NCI-H82 treated with DMSO at 0.1 percent for 48 hours (cell line): ENCODE results near the gene ZBTB12.
"Not testable (repeated sequence)": the region's sequence is repeated elsewhere in the genome, so short reads cannot be mapped to it uniquely, and the experiment has no call there.

Experiments used
- DNase-seq: peaks from one replicate; lab custom pipeline; 2025; ENCODE audit not compliant: unreplicated experiment; lab: John Stamatoyannopoulos, UW

Gene ZBTB12

DNA sequence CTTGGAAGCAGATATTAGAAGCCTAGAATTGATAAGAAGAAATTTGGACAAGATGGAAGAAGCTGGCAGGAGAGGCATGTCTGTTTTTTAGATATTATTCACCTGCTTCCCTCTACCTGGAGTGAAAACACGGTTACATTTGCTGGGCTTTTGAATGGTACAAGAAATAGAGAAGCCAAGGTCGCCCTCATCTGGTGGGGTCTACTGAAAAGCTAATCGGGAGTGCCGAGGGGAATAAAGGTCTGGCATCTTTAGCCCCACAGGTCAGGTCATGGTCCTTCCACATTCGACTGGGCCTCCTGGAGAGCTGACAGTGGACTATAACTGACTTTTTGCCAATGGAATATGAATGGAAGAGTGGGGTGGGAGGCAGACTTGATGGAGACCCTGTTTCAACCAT, 21.1 kb upstream of the ZBTB12 start:
- DNase-seq: no peak

DNA sequence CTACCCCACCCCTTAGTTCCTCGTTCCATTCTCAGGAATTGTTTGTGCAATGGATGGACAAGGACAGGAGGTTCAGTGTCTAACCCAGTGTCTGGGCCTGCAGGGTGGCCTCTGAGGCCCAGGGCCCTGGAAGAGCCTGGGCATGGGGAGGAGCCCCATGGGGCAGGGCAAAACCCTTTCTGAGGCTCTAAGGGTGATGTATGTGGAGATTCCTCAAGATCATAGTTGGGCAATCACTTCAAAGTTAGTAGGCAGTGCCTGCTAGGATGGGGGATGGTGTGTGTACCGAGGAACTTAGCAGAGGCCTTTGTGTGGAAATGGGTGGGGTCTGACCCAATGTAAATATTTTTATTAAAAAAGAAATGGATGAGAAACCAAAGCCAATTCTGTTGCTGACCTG, 18.9 kb upstream of the ZBTB12 start:
- no peak for DNase-seq

DNA sequence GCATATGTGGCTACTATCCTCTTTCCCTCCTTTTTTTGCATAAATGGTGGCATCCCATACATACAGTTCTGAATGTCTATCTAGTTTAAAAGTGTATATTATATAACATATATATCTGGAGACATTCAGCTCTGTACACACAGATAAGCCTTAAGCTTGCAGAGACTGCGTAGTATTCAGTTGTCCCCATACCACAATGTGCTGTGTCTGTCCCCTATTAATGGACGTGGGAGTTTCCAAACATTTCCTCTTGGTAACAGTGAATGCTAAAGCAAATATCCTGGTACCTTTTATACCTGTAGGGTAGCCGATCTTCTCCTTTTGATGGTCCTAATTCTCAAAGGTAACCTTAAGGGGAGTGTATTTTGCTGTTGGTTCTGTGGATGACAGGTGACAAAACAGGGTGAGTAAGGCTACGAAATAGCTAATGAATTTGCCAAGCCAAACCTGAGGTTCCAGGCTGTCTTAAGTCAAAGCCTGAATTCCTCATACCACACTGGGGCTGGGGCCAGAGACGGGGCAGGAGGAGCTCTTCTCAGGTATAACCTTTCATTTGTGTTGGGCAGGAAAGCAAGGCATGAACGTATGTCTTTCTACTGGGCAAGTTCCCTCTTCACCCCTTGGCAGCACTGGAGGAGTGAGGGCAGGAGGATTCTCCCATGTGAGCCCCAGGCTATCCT, 17.9 kb upstream of the ZBTB12 start:
- DNase-seq: no peak

DNA sequence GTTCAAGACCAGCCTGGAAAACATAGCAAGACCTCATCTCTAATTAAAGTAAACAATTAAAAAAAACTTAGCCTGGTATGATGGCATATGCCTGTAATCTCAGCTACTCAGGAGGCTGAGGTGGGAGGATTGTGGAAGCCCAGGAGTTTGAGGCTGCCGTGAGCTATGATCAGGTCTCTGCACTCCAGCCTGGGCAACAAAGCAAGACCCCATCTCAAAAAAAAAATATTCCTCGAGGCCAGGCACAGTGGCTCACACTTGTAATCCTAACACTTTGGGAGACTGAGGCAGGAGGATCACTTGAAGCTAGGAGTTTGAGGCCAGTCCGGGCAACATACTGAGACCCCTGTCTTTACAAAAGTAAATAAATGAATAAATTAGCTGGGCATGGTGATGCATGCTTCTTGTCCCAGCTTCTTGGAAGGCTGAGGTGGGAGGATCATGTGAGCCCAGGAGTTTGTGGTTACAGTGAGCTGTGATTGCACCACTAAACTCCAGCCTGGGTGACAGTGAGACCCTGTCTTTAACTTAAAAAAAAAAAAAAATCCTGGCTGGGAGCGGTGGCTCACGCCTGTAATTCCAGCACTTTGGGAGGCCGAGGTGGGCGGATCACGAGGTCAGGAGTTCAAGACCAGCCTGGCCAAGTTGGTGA, 16.3 kb upstream of the ZBTB12 start:
- DNase-seq: no peak

DNA sequence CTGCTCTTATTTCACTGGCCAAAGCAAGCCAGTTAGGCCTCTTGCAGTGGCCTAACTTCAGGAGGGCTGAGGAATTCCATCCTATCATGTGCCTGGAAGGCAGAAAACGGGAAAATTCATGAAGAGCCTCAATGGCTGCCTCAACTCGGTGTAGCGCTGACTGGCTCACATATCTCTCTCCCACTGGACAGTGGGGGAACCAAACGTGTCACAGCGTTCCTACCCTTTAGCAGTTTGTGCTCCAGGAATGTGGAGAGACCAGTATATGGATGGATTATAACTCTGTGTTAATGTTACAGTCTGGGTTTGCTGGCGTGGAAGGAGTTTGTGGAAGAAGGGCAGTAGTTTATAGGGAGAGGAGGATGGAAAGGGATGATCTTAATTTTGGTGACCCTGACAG, 13.9 kb upstream of the ZBTB12 start:
- DNase-seq: no peak

DNA sequence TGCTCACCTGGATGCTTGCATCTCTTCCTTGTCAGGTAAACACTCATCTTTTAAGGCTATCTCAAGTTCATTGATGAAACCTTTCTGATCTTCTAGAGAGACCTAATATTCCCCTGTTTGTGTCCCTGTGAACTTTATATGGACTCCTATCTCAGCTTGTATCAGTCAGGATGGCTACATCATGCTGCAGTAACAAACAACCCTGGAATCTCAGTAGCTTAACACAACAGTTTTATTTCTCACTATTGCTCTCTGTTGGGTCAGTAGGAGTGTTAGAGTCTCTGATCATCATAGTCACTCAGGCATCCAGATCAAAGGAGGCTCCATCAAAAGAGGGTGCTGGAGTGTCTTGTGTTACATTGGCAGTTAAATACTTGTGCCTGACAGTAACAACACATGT, 13.5 kb upstream of the ZBTB12 start:
- DNase-seq: no peak

DNA sequence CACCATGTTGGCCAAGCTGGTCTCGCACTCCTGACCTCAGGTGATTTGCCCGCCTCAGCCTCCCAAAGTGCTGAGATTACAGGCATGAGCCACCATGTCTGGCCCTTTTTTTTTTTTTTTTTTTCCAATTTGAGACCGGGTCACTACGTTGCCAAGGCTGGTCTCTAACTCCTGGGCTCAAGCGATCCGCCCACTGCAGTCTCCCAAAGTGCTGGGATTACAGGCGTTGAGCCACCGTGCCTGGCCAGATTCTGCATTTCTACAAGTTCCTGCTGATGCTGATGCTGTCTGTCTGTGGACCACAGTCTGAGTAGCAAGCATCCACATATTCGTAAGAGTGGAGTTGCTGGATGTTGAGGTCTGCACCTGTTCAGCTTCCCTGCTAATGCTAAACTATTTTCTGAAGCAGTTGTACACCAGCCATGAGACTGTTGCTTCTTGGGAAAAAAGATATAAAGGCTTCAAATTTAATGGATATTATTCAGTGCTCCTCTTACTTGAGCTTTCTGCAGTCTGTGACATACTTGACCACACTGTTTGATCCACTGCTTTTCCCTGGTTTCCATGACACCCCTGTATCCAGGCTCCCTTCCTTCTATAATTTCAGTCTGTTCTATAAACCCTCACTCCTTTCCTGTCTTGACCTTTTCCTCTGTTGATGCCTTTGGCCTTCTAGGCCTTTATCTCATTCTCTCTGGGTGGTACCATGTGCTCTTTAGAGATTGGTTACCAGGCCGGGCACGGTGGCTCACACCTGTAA, 10.1 kb upstream of the ZBTB12 start:
- no peak for DNase-seq

DNA sequence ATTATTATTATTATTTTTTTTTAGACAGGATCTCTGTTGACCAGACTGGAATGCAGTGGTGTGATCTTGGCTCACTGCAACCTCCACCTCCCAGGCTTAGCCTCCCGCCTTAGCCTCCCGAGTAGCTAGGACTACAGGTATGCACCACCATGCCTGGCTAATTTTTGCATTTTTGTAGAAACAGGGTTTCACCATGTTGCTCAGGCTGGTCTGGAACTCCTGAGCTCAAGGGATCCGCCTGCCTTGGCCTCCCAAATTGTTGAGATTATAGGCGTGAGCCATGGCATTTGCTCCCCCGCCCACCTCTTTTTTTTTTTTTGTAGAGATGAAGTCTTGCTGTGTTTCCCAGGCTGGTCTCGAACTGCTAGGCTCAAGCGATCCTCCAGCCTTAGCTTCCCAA, 7.4 kb upstream of the ZBTB12 start:
- DNase-seq: not testable (repeated sequence)

DNA sequence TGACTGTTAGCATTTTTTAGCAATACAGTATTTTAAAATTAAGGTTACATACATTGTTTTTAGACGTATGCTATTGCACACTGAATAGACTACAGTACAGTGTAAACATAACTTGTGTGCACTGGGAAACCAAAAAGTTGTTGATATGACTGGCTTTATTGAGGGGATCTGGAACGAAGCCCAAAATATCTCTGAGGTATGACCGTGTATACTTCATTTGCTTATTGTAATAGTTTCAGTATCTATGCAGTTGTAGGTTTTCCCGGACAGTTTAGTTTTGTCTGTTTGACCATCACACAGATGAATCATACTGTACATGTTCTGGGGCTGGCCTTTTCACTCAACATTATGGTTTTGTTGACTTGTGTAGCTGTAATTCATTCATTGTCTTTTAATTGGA, 6.9 kb upstream of the ZBTB12 start:
- DNase-seq: no peak

DNA sequence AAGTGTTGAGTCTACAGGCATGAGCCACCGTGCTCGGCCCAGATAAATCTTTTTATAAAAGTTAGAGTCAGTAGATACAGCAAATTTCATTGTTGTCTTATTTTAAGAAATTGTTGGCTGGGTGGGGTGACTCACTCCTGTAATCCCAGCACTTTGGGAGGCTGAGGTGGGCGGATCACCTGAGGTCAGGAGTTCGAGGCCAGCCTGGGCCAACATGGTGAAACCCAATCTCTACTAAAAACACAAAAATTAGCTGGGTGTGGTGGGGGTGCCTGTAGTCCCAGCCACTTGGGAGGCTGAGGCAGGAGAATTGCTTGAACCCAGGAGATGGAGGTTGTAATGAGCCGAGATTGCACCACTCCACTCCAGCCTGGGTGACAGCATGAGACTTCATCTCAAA, 6.4 kb upstream of the ZBTB12 start:
- DNase-seq: not testable (repeated sequence)

DNA sequence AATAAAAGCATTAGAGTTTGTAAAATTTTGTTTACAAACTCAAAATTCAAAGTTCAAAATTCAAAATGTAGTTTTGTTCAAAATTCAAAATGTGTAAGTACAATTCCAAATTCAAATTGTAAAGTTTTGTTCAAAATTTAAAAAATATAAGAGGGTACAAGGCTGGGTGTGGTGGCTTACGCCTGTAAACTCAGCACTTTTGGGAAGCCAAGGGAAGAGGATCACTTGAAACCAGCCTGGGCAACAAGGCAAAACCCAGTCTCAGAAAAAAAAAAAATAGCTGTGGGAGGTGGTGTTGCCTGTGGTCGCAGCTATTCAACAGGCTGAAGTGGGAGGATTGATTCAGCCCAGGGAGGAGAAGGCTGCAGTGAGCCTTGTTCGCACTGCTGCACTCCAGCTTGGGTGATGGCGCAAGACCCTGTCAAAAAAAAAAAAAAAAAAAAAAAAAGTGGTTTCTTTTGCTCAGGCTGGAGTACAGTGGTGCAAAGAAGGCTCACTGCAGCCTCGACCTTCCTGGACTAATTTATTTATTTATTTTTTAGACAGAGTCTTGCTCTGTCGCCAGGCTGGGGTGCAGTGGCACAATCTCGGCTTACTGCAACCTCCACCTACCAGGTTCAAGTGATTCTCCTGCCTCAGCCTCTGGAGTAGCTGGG, 5.4 kb upstream of the ZBTB12 start:
- DNase-seq: no peak

DNA sequence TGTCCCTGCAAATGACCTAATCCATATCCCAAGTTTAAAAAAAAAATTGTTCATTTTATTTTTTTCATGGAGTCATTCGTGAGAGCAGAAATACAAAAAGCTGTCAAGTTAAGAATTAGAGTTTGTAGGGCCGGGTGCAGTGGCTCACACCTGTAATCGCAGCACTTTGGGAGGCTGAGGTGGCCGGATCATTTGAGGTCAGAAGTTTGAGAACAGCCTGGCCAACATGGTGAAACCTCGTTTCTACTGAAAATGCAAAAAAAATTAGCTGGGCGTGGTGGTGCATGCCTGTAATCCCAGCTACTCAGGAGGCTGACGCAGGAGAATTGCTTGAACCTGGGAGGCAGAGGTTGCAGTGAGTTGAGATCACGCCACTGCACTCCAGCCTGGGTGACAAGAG, 4.8 kb upstream of the ZBTB12 start:
- not testable (repeated sequence) for DNase-seq

DNA sequence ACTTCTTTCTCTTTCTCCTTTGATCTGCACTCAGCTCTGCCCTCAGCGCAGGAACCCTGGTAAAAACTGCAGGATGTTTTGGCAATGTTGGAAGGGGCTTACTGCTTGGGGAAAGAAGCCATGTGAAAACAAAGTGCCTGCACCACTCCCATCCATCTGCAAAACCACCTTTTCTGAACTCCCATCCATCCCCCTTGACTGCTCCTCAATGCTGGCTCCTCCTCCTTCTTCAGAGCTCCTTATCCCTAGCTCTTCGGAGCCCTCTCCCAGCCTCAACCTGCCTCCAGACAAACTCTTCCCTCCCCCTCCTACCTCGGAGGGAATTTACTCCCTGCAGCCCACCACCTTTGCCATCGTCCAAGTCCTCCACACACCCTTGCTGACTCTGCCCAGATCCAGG, 4.2 kb upstream of the ZBTB12 start:
- no peak for DNase-seq

DNA sequence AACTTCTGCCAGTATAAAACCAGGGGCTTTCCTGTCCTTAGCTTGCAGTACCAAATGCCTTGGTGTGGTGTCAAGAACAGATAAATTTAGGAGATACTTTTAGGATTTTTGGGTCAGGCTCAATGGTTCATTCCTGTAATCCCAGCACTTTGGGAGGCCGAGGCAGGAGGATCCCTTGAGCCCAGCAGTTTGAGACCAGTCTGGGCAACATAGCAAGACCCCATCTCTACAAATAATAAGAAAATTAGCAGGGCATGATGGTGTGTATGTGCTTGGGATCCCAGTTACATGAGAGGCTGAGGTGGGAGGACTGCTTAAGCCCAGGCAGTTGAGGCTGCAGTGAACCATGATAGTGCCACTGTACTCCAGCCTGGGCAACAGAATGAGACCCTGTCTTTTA, 3.2 kb upstream of the ZBTB12 start:
- DNase-seq: no peak

DNA sequence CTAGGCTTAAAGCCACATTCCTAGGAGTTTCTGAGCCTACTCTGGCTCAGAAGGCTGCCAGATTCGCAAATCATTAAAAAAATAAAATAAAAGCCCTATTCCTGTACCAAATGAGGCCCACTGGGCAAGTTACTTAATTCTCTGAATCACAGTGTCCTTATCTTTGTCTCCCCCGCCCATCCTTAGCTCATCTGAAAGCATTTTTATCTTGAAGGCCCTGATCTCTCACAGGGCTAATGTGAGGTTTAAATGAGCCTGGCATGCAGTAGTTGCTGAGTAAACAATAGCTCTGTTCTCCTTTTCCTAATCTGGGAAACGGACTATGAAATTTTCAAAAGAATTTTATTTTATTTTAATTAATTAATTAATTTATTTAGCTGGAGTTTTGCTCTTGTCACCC, 2.1 kb upstream of the ZBTB12 start:
- DNase-seq: no peak

DNA sequence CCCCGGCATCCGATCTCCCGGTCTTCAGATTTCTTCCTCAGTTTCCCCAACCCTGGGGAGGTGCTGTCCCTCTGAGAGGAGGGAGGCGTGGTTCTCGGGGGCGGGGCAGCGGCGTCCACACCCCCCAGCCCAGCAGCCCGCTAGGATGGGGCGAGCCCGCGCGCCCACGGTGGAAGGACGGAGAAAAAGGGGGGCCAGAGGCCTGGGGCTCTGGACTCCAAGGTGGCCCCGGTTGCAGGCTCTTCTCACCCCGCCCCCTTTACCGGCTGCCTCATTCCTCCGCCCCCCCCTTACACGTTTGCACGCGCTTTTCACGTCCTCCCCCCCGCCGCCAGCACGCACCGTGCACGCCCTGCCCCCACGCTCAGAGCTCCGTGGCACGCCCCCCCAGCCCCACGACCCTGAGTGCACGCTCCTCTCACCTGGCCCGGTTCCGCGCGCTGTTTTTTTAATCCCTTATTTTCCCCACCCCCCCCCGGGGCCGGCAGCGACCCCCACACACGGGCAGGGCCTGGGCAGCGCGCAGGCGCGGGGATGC, 402 bp downstream of the ZBTB12 start:
- no peak for DNase-seq

DNA sequence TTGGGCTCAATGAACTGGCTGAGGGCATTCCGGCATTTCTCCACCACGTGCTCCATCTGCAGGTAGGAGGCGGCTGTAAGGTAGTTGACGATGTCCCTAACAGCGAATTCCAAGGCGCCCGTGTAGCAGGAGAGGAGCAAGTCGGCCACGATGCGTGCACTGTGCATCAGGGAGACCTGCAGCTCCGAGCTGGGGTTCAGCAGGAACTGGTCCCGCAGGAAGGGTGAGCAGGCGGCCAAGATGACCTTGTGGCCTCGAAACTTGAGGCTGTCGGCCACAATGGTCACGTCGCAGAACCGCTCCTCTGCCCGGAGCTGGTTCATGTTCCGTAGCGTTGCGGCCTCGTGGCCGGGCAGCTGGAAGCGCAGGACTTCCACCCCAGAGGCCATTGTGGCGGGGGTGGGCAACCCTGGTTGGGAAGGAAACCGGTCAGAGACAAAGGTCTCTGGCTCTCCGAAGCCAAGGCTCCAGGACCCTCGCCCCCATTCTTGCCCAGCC, 920 bp downstream of the ZBTB12 start:
- no peak for DNase-seq

DNA sequence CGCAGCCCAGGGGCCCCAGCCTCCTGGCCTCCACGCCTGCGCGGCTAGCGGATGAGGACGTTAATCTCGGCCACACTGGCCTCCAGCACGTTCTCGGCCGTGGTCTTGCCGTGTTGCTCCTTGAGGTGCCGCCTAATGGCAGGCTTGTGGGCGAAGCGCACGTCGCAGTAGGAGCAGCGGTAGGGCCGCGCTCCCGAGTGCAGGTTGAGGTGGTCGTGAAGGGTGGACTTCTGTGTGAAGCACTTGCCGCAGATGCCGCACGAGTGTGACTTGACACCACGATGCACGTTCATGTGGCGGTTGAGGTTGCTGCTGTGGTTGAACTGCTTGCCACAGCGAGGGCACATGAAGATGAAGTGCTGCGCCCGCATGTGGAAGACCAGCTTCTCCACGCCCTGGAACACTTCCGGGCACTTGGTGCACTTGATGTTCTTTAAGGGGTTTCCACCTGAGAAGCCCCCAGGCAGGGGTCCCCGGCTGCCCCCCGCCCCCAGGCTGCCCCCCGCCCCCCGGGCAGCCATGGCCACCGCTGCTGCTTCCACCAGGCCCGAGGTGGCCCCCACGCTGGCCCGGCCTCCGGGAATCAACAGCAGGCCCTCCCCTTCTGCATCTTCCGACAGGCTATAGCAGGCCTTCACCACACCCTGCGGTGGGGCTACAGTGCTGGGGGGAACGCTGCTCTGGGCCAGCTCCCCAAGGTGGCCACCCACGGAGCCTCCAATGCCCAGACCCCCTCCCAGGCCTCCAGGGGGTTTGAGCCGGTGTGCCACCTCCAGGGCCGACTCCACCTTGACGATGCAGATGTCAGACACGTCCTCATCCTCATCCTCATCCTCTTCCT, 1.8 kb downstream of the ZBTB12 start:
- no peak for DNase-seq

DNA sequence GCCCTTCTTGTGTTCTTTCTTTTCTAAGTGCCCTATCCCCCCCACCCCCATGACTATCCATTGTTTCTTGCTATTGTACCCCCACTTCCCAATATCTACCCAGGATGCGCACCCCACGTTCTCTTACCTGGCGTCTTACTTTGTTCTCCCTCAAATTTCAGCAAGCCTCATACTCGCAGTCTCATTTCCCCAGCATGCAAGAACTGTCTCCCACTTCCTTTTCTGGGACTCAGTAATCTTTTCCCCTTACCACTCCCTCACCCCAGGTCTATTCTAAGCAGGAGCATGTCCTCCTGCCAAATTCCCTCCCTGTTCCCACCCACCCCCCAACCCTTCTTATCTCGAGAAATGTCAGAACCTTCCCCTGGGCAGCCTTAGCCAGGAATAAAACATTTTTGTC, 2.7 kb downstream of the ZBTB12 start:
- DNase-seq: no peak

DNA sequence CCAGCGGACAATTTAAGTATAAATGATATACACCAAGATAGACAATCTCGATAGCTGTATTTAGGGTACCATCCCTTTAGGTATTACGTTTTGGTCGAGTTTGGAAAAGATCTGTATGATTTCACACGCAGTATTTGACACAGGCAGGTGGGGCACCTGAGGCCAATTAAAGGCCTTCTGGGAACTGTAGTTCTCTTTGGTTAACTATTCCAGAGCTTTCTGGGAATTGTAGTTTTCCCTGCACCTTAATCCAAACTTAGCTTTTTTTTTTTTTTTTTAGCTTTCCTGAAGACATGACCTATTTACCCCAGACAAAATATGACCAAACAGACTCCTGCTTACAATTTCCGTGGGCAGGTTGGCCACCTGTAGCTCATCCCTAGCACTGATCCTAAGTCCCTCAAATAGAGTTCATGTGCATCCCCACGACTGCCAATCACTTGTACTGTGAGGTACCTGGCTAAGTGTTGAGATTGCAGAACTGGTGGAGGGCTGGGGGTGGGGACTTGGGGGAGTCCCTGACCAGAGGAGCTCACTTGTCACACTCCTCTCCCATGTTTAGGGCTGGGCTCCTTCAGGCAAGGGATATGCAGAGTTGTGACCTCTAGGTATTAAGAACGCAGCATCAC, 3.4 kb downstream of the ZBTB12 start:
- DNase-seq: peak; percentile 63
